ENCODE data around the gene PRRT1B.

PRRT1B gene

DNA sequence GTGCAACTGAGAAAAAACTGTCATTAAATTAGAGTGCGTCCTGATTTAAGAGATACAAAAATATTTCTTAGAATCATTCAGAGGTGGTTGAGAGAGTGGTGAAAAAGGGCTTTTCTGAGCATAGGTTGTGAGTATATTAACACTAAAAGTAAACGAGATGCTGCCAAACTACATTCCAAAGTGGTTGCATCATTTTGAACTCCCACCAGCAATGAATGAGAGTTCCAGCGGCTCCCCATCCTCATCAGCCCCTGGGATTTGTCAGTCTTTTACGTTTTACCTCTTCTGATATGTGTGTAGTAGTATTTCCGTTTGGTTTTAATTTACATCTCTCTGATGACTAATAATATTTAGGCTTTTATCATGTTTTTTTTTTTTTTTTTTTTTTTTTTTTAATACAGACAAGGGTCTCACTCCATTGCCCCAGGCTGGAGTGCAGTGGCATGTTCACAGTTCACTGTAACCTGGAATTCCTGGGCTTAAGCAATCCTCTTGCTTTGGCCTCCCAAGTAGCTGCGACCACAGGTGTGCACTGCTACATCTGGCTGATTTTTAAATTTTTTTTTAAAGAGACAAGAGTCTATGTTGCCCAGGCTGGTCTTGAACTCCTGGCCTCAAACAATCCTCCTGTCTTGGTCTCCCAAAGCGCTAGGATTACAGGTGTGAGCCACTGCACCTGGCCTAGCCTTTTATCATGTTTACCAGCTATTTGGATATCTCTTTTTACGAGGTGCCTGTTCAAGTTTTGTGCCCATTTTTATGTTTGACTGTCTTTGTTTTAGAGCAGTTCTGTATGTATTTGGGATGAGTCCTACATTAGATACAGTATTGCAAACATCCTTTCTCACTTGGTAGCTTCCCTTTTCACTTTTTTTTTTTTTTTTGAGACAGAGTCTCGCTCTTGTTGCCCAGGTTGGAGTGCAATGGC is 17.0 kb downstream of the PRRT1B start:
- H3K4me1 ChIP-seq (ENCODE audit: control insufficient read depth in 5 of 5, insufficient read depth in 5 of 5, low read length in 5 of 5): peaks cover 0 to 5% (median 0%) of the 10 kb centered on the region in 5 donors
- no peak overlapping the region for H3K4me3 ChIP-seq (ENCODE audit: low read depth in 1 of 5, low read length in 5 of 5)
- no peaks in the 10 kb centered on the region for H3K36me3 ChIP-seq (ENCODE audit: control insufficient read depth in 5 of 5, insufficient read depth in 5 of 5, low read length in 5 of 5)
- H3K9me3 ChIP-seq (ENCODE audit: control insufficient read depth in 5 of 5, low read length in 5 of 5): peaks cover 0 to 9% (median 5%) of the 10 kb centered on the region in 5 donors
- H3K27ac ChIP-seq (ENCODE audit: low read depth, low read length): no peak overlapping the region
- H3K27me3 ChIP-seq (ENCODE audit: control insufficient read depth in 5 of 5, insufficient read depth in 4 of 5, low read length in 5 of 5): no peaks in the 10 kb centered on the region
- no peak overlapping the region for H3K9ac ChIP-seq (ENCODE audit: low read length in 5 of 5)

DNA sequence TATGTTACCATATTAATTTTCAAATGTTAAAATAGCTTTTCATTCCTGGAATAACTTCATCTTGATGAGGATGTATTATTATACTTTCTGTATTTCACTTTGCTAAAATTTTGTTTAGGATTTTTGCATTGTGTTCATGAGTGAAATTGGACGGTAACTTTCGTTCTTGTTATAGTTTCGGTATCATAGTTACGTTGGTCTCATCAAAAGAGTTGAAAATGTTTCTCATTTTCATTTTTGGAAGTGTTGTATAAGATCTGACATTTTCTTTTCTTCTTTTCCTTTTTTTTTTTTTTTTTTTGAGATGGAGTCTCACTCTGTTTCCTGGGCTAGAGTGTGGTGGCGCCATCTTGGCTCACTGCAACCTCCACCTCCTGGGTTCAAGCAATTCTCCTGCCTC is 20.0 kb downstream of the PRRT1B start:
- H3K27me3 ChIP-seq (ENCODE audit: control insufficient read depth in 5 of 5, insufficient read depth in 4 of 5, low read length in 5 of 5): no peaks in the 10 kb centered on the region
- no peak overlapping the region for H3K9ac ChIP-seq (ENCODE audit: low read length in 5 of 5)
- no peak overlapping the region for H3K27ac ChIP-seq (ENCODE audit: low read depth, low read length)
- H3K4me3 ChIP-seq (ENCODE audit: low read depth in 1 of 5, low read length in 5 of 5): no peak overlapping the region
- peaks cover 0 to 9% (median 5%) of the 10 kb centered on the region in 5 donors for H3K9me3 ChIP-seq (ENCODE audit: control insufficient read depth in 5 of 5, low read length in 5 of 5)
- H3K36me3 ChIP-seq (ENCODE audit: control insufficient read depth in 5 of 5, insufficient read depth in 5 of 5, low read length in 5 of 5): peaks cover 0 to 11% (median 8%) of the 10 kb centered on the region in 5 donors
- peaks cover 0 to 5% (median 0%) of the 10 kb centered on the region in 5 donors for H3K4me1 ChIP-seq (ENCODE audit: control insufficient read depth in 5 of 5, insufficient read depth in 5 of 5, low read length in 5 of 5)

DNA sequence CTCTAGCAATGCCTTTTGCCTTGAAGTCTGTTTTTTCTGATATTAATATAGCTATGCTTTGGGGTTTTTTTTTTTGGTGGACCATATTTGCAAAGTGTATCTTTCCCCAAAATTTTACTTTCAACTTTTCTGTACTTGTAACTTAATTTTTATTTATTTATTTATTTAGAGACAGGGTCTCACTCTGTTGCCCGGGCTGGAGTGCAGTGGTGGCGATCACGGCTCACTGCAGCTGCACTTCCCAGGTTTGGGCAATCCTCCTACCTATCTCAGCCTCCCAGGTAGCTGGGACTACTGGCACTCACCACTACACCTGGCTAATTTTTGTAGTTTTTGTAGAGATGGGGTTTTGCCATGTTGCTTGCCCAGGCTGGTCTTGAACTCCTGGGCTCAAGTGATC is 20.8 kb downstream of the PRRT1B start:
- Histone ChIP-seq H3K27me3 (ENCODE audit: control insufficient read depth in 5 of 5, insufficient read depth in 4 of 5, low read length in 5 of 5) (no peaks in the 10 kb centered on the region), H3K4me3 (ENCODE audit: low read depth in 1 of 5, low read length in 5 of 5) (no peak overlapping the region), H3K9ac (ENCODE audit: low read length in 5 of 5) (no peak overlapping the region), H3K27ac (ENCODE audit: low read depth, low read length) (no peak overlapping the region), H3K9me3 (ENCODE audit: control insufficient read depth in 5 of 5, low read length in 5 of 5) (peaks cover 0 to 9% (median 5%) of the 10 kb centered on the region in 5 donors), H3K36me3 (ENCODE audit: control insufficient read depth in 5 of 5, insufficient read depth in 5 of 5, low read length in 5 of 5) (peaks cover 0 to 14% (median 11%) of the 10 kb centered on the region in 5 donors), H3K4me1 (ENCODE audit: control insufficient read depth in 5 of 5, insufficient read depth in 5 of 5, low read length in 5 of 5) (peaks cover 0 to 5% (median 0%) of the 10 kb centered on the region in 5 donors)

DNA sequence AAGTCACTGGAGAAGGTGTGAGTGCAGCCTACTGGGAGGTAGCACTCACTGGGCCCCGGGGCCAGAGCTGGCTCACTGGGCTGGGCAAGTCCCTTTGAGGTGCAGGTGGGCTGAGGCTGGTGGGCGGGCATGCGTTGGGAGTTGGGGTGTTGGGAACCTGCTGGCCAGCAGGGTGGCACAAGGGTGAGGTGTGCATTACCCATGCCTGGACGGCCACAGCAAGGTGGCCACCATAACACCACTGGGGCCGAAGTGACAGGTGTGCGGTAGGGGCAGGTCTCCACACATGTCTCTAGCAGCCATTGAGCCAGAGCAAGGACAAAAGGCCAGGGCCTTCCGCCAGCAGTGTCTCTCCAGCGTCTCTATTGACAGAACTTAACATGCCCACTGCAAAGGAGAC is 22.6 kb downstream of the PRRT1B start:
- peaks cover 0 to 26% (median 18%) of the 10 kb centered on the region in 5 donors for H3K36me3 ChIP-seq (ENCODE audit: control insufficient read depth in 5 of 5, insufficient read depth in 5 of 5, low read length in 5 of 5)
- H3K9ac ChIP-seq (ENCODE audit: low read length in 5 of 5): no peak overlapping the region
- peaks cover 0 to 3% (median 0%) of the 10 kb centered on the region in 5 donors for H3K9me3 ChIP-seq (ENCODE audit: control insufficient read depth in 5 of 5, low read length in 5 of 5)
- no peaks in the 10 kb centered on the region for H3K27me3 ChIP-seq (ENCODE audit: control insufficient read depth in 5 of 5, insufficient read depth in 4 of 5, low read length in 5 of 5)
- H3K27ac ChIP-seq (ENCODE audit: low read depth, low read length): no peak overlapping the region
- no peak overlapping the region for H3K4me3 ChIP-seq (ENCODE audit: low read depth in 1 of 5, low read length in 5 of 5)
- no peaks in the 10 kb centered on the region for H3K4me1 ChIP-seq (ENCODE audit: control insufficient read depth in 5 of 5, insufficient read depth in 5 of 5, low read length in 5 of 5)

DNA sequence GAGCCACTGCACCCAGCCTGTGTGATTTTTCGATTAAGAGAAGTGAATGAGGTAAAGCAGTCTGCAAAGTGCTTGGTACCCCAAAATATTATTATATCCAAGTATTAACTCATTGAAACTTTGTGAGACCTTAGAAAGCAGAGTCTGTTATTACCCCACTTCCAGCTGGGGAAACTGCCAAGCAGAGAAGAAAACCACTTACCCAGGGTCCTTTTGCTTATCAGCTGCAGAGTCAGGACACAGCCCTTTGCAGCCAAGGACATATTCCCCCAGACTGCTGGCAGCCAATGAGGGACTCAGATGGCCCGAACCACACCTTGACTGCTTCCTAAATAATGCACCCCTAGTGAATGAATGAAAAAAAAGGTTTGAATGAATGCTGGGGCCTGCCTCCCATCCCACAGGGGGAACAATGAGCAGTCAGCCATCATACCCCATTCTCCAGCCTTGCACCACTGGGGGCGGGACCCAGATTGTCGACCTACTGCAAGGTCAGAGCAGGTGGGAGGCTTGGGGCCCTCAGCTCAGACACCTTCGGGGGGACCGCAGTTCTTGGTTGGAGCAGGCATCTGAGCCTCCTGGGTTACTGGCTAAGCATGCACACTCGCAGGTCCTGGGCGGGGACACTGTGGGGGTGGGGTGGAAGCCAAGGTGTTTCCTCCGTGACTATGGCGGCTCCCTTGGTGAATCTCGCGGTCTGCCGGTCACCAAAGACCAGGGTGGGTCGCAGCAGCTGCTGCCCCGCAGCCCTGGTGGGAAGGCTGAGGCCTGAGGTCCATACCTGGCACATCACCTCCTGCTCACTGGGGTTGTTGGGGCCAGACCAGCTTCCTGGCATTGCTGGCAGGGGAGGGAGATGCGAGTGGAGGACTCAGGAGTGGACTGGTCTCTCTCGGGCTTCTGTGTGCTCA is 29.7 kb downstream of the PRRT1B start:
- H3K4me3 ChIP-seq (ENCODE audit: low read depth in 1 of 5, low read length in 5 of 5): no peak overlapping the region
- no peak overlapping the region for H3K9ac ChIP-seq (ENCODE audit: low read length in 5 of 5)
- peaks cover 0 to 13% (median 11%) of the 10 kb centered on the region in 5 donors for H3K4me1 ChIP-seq (ENCODE audit: control insufficient read depth in 5 of 5, insufficient read depth in 5 of 5, low read length in 5 of 5)
- H3K27ac ChIP-seq (ENCODE audit: low read depth, low read length): no peak overlapping the region
- H3K9me3 ChIP-seq (ENCODE audit: control insufficient read depth in 5 of 5, low read length in 5 of 5): no peaks in the 10 kb centered on the region
- H3K36me3 ChIP-seq (ENCODE audit: control insufficient read depth in 5 of 5, insufficient read depth in 5 of 5, low read length in 5 of 5): peaks cover 0 to 75% (median 62%) of the 10 kb centered on the region in 5 donors
- H3K27me3 ChIP-seq (ENCODE audit: control insufficient read depth in 5 of 5, insufficient read depth in 4 of 5, low read length in 5 of 5): no peaks in the 10 kb centered on the region

DNA sequence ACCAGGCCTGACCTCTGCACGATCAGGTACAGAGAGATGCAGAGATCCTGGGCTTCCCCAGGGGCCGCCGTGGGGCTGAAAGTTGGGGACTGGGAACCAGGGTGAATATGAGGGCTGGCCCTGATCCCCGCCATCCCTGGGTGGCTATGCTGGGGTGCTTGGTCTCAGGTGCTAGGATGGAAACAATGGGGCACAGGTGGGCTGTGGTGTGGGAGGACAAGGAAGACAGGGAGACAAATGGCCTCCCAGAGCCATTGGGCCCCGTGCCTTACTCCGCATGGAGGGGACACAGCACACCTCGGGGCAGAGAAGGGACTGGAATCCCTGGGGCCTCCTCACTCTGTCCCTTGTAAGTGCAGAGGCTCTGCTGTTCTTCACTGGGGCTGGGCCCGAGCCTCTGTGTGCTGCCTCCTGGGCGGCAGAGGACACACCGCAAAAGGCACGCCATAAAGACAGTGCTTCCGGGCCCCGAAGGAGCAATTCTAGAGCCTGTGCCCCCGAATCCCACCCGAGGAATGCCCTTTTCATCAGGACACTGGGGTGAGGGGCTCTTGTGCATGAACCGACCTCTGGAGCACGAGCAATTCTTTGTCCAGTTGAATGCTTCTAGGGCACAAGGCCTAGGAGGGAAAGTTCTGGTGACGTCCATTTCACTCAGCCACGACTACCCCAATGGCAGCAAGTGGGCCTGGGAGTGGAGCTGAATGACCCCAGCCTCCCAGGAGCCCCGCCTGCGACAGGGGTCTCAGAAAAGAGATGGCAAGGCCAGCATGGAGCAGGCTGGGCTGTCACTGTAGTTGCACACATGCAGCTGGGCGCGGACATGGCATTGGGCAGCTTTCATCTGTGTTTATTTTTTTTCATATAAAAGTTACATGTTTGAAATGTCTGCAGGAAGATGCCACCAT is 30.9 kb downstream of the PRRT1B start:
- H3K27me3 ChIP-seq (ENCODE audit: control insufficient read depth in 5 of 5, insufficient read depth in 4 of 5, low read length in 5 of 5): no peaks in the 10 kb centered on the region
- peaks cover 0 to 17% (median 13%) of the 10 kb centered on the region in 5 donors for H3K4me1 ChIP-seq (ENCODE audit: control insufficient read depth in 5 of 5, insufficient read depth in 5 of 5, low read length in 5 of 5)
- peaks cover 0 to 83% (median 68%) of the 10 kb centered on the region in 5 donors for H3K36me3 ChIP-seq (ENCODE audit: control insufficient read depth in 5 of 5, insufficient read depth in 5 of 5, low read length in 5 of 5)
- H3K9ac ChIP-seq (ENCODE audit: low read length in 5 of 5): no peak overlapping the region
- no peak overlapping the region for H3K4me3 ChIP-seq (ENCODE audit: low read depth in 1 of 5, low read length in 5 of 5)
- no peaks in the 10 kb centered on the region for H3K9me3 ChIP-seq (ENCODE audit: control insufficient read depth in 5 of 5, low read length in 5 of 5)
- no peak overlapping the region for H3K27ac ChIP-seq (ENCODE audit: low read depth, low read length)

DNA sequence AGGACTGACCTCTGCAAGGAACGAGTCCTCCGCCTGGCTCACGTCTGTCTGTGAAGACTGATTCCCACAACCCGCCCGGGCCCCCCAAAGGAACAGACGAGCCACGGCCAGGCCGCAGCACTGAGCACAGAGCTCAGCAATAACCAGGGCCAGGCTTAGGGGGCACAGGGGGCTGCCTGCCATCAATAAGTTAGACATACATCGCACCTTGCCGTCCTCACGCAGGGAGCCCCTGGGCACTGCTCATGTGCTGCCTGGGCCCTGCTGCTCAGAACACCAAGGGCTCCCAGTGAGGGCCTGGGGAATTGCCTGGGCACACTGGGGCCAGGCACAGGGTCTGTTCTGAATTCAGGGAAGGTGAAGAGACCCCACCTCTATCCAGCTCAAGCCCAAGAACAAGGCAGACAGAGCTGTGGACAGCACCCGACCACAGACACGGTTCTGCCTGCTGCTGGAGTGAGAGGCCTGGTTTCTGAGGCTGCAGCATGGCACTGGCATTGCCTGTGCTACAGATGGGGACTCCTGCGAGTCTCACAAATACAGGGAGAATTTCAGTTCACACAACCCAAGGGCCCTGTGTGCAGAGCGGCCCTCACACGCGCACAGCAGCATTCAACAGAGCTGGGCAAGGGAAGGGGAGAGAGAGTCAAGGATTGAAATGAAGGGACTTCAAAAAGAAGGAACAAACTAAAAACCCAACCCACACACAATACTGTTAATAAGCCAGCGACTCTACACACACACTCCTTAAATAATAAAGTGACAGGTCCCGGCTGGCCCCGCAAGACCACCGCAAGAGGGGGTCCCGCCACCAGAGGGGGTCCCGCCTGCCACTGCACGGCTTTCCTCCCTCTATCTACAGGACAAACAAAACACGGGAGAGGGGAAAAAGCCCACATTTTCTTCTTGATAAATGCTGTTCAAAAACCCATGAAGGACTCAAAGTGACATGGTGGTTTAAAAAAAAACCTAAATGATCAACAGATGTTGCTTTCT is 32.0 kb downstream of the PRRT1B start:
- Histone ChIP-seq H3K4me3 (ENCODE audit: low read depth in 1 of 5, low read length in 5 of 5) (no peak overlapping the region), H3K9me3 (ENCODE audit: control insufficient read depth in 5 of 5, low read length in 5 of 5) (no peaks in the 10 kb centered on the region), H3K4me1 (ENCODE audit: control insufficient read depth in 5 of 5, insufficient read depth in 5 of 5, low read length in 5 of 5) (peaks cover 0 to 17% (median 13%) of the 10 kb centered on the region in 5 donors), H3K36me3 (ENCODE audit: control insufficient read depth in 5 of 5, insufficient read depth in 5 of 5, low read length in 5 of 5) (peaks cover 0 to 86% (median 76%) of the 10 kb centered on the region in 5 donors), H3K9ac (ENCODE audit: low read length in 5 of 5) (no peak overlapping the region), H3K27me3 (ENCODE audit: control insufficient read depth in 5 of 5, insufficient read depth in 4 of 5, low read length in 5 of 5) (no peaks in the 10 kb centered on the region), H3K27ac (ENCODE audit: low read depth, low read length) (no peak overlapping the region)

DNA sequence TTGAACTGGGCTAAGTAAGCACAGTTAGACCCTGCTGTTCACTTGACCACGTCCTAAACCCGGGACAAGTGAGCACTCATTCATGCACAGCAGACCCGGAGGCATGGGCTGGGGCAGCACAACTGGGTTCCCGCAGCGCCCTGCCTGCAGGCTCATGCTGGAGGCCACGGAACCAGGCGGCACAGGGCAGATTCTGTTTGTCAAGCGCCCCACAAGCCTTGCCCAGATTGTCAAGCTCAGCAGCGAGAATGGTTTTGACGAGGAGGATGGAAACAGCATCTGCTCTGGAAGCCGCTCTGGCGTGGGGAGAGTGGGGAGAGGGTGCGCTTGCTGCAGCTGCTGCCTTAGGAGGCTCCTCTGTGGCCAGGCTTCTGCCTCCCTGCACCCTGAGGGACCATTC is 32.7 kb downstream of the PRRT1B start:
- Histone ChIP-seq H3K27me3 (ENCODE audit: control insufficient read depth in 5 of 5, insufficient read depth in 4 of 5, low read length in 5 of 5) (no peaks in the 10 kb centered on the region), H3K27ac (ENCODE audit: low read depth, low read length) (no peak overlapping the region), H3K36me3 (ENCODE audit: control insufficient read depth in 5 of 5, insufficient read depth in 5 of 5, low read length in 5 of 5) (peaks cover 0 to 87% (median 78%) of the 10 kb centered on the region in 5 donors), H3K4me3 (ENCODE audit: low read depth in 1 of 5, low read length in 5 of 5) (no peak overlapping the region), H3K9me3 (ENCODE audit: control insufficient read depth in 5 of 5, low read length in 5 of 5) (no peaks in the 10 kb centered on the region), H3K4me1 (ENCODE audit: control insufficient read depth in 5 of 5, insufficient read depth in 5 of 5, low read length in 5 of 5) (peaks cover 0 to 17% (median 13%) of the 10 kb centered on the region in 5 donors), H3K9ac (ENCODE audit: low read length in 5 of 5) (no peak overlapping the region)

All from subcutaneous abdominal adipose tissue (tissue), 5 donors.